BLaER1 treated with 17β-estradiol and CSF1 and Interleukin-3, amounts not matched to agents 10 nM and 100 nM (cell line): Measurements from ENCODE around the gene RHCE.
"Not testable (repeated sequence)": the region's sequence is repeated elsewhere in the genome, so short reads cannot be mapped to it uniquely, and the experiment has no call there.

Experiments used
- H3K27ac ChIP-seq, 11 experiments: shearing (Covaris generic); formaldehyde crosslinking; 2 replicates each; pipeline ENCODE4 v1.8.1; 2022
- H3K27me3 ChIP-seq, 11 experiments: shearing (Covaris generic); formaldehyde crosslinking; 2 replicates each; pipeline ENCODE4 v1.8.1; 2022
- H3K36me3 ChIP-seq, 11 experiments: shearing (Covaris generic); formaldehyde crosslinking; 2 replicates each; pipeline ENCODE4 v1.8.1; 2022
- H3K4me1 ChIP-seq, 10 experiments: shearing (Covaris generic); formaldehyde crosslinking; 2 replicates each; pipeline ENCODE4 v1.8.1; 2022
- H3K4me2 ChIP-seq, 11 experiments: shearing (Covaris generic); formaldehyde crosslinking; 2 replicates each; pipeline ENCODE4 v1.8.1; 2022
- H3K4me3 ChIP-seq, 10 experiments: shearing (Covaris generic); formaldehyde crosslinking; 2 replicates each; pipeline ENCODE4 v1.8.1; 2022
- H3K9ac ChIP-seq, 11 experiments: shearing (Covaris generic); formaldehyde crosslinking; 2 replicates each; pipeline ENCODE4 v1.8.1; 2022
- H3K9me3 ChIP-seq, 11 experiments: shearing (Covaris generic); formaldehyde crosslinking; replicated peaks in 1 of 11; 2 replicates each; pipeline ENCODE4 v1.8.1; 2022
- H4K20me1 ChIP-seq, 11 experiments: shearing (Covaris generic); formaldehyde crosslinking; 2 replicates each; pipeline ENCODE4 v1.8.1; 2022

Gene RHCE

GRCh38 chr1:25329336-25329735 is 91.3 kb downstream of the RHCE start:
- not testable (repeated sequence) for H3K36me3 ChIP-seq, H3K9me3 ChIP-seq, H4K20me1 ChIP-seq, H3K4me3 ChIP-seq, H3K9ac ChIP-seq, H3K27me3 ChIP-seq
- H3K27ac ChIP-seq, result peak overlapping the region in 2 of 11 experiments; percentile 33 to 50; a peak in 3 of 22 replicates
- H3K4me1 ChIP-seq, result peaks cover 0 to 19% (median 8%) of the 10 kb centered on the region in 10 experiments; a peak in 9 of 20 replicates
- 0 out of 22 replicates have a peak overlapping the region, but pooled peaks of 1 of the 11 experiments have one; percentile 44 for H3K4me2 ChIP-seq

GRCh38 chr1:25328791-25329185 is 91.8 kb downstream of the RHCE start:
- H4K20me1 ChIP-seq, H3K27ac ChIP-seq, H3K9ac ChIP-seq, H3K4me3 ChIP-seq, H3K9me3 ChIP-seq, H3K4me2 ChIP-seq, H3K27me3 ChIP-seq, H3K36me3 ChIP-seq: not testable (repeated sequence)
- H3K4me1 ChIP-seq, result peaks cover 0 to 19% (median 8%) of the 10 kb centered on the region in 10 experiments; a peak in 9 of 20 replicates

- not testable (repeated sequence) for H3K36me3 ChIP-seq, H3K9me3 ChIP-seq, H3K27ac ChIP-seq, H3K9ac ChIP-seq, H3K27me3 ChIP-seq, H4K20me1 ChIP-seq, H3K4me2 ChIP-seq, H3K4me3 ChIP-seq
- peaks cover 0 to 19% (median 8%) of the 10 kb centered on the region in 10 experiments; a peak in 9 of 20 replicates for H3K4me1 ChIP-seq
These were observed 92.5 kb downstream of the RHCE start for GRCh38 chr1:25327864-25328790.

GRCh38 chr1:25324407-25324806 is 96.2 kb downstream of the RHCE start:
- not testable (repeated sequence) for H3K4me2 ChIP-seq, H3K9me3 ChIP-seq, H3K27me3 ChIP-seq, H4K20me1 ChIP-seq, H3K36me3 ChIP-seq, H3K4me1 ChIP-seq, H3K9ac ChIP-seq, H3K27ac ChIP-seq, H3K4me3 ChIP-seq

- H3K27ac ChIP-seq, H3K4me2 ChIP-seq, H3K9ac ChIP-seq, H3K4me3 ChIP-seq, H3K9me3 ChIP-seq, H3K36me3 ChIP-seq, H3K4me1 ChIP-seq, H3K27me3 ChIP-seq, H4K20me1 ChIP-seq: not testable (repeated sequence)
These were observed 98.5 kb downstream of the RHCE start for GRCh38 chr1:25322127-25322526.

GRCh38 chr1:25320314-25320938 is 100.2 kb downstream of the RHCE start:
- not testable (repeated sequence) for H3K4me3 ChIP-seq, H3K27ac ChIP-seq, H3K4me1 ChIP-seq, H3K9me3 ChIP-seq, H3K9ac ChIP-seq, H4K20me1 ChIP-seq, H3K27me3 ChIP-seq, H3K4me2 ChIP-seq, H3K36me3 ChIP-seq

GRCh38 chr1:25312806-25313470 is 107.7 kb downstream of the RHCE start:
- not testable (repeated sequence) for H3K36me3 ChIP-seq, H4K20me1 ChIP-seq, H3K4me2 ChIP-seq, H3K27me3 ChIP-seq, H3K27ac ChIP-seq, H3K9ac ChIP-seq, H3K4me3 ChIP-seq, H3K4me1 ChIP-seq, H3K9me3 ChIP-seq
